SK-N-SH (cell line): ENCODE measurements around the gene PLA2G4B. TPM values are rescaled to one million over a fixed set of nuclear protein-coding genes. Genes with fewer than 3 reads are reported as not detected.

Source experiments
- CTCF ChIA-PET: fragments of 300-600, 350-600 bp; formaldehyde crosslinking; extraction: SDS; loops from one replicate; lab custom pipeline; 2021; lab: Yijun Ruan, JAX
- POLR2A ChIA-PET: fragments of 350-600 bp; sonication (Branson Sonifier 250); formaldehyde crosslinking; extraction: SDS; loops from one replicate; lab custom pipeline; 2020; ENCODE audit warnings: antibody characterized with exemption, inconsistent platforms; lab: Yijun Ruan, JAX
- DNase-seq: peaks from one replicate; pipeline ENCODE4 v3.0.0; 2012
- H2AFZ ChIP-seq: fragments of 200-600 bp; sonication (generic); 2 replicates; pipeline ENCODE4 v1.8.1; 2016; ENCODE audit warnings: antibody characterized with exemption, mild to moderate bottlenecking, low read depth
- H3F3A ChIP-seq: fragments of 200-600 bp; sonication (generic); replicated peaks from 2 replicates; pipeline ENCODE3; 2016; ENCODE audit warnings: antibody characterized with exemption, mild to moderate bottlenecking; ENCODE audit not compliant: insufficient read depth
- H3K27ac ChIP-seq, 2 experiments: fragments of 200-500 bp in 1 of 2; fragments of 200-600 bp in 1 of 2; sonication (Bioruptor generic) in 1 of 2; sonication (generic), shearing (Covaris generic) in 1 of 2; 2 replicates each; pipeline versions ENCODE4 v1.5.1 to v1.6.1; 2014 to 2016; ENCODE audit warnings: low read depth in 2 of 2, inconsistent platforms in 1 of 2, low read length in 1 of 2, mild to moderate bottlenecking in 1 of 2, mixed read lengths in 1 of 2
- H3K27me3 ChIP-seq: fragments of 200-600 bp; sonication (generic), shearing (Covaris generic); 2 replicates; pipeline ENCODE4 v1.6.1; 2016; ENCODE audit warnings: mixed run types; ENCODE audit not compliant: insufficient read depth
- H3K36me3 ChIP-seq, 2 experiments: fragments of 200-500 bp in 1 of 2; fragments of 200-600 bp in 1 of 2; sonication (Bioruptor generic) in 1 of 2; sonication (generic) in 1 of 2; replicated peaks in 1 of 2; 2 replicates each; pipeline versions ENCODE3 to v1.5.1; 2014 to 2016; ENCODE audit warnings: low read length in 1 of 2, mild to moderate bottlenecking in 1 of 2; ENCODE audit not compliant: insufficient read depth in 2 of 2, control insufficient read depth in 1 of 2
- H3K4me1 ChIP-seq, 2 experiments: fragments of 200-500 bp in 1 of 2; fragments of 200-600 bp in 1 of 2; sonication (Bioruptor generic) in 1 of 2; sonication (generic), shearing (Covaris generic) in 1 of 2; 2 replicates each; pipeline versions ENCODE4 v1.5.1 to v1.6.1; 2014 to 2016; ENCODE audit warnings: low read depth in 1 of 2, low read length in 1 of 2, mixed run types in 1 of 2; ENCODE audit not compliant: insufficient read depth in 2 of 2, control insufficient read depth in 1 of 2
- H3K4me2 ChIP-seq: fragments of 200-600 bp; sonication (generic), shearing (Covaris generic); 2 replicates; pipeline ENCODE4 v1.6.1; 2017; ENCODE audit warnings: mixed run types
- H3K4me3 ChIP-seq, 2 experiments: fragments of 200-500 bp in 1 of 2; fragments of 200-600 bp in 1 of 2; sonication (Bioruptor generic) in 1 of 2; sonication (generic), shearing (Covaris generic) in 1 of 2; 2 replicates each; pipeline versions ENCODE4 v1.5.1 to v1.8.1; 2014 to 2016; ENCODE audit warnings: low read depth in 2 of 2, inconsistent platforms in 1 of 2, low read length in 1 of 2, mild to moderate bottlenecking in 1 of 2, mixed read lengths in 1 of 2, moderate library complexity in 1 of 2
- H3K79me2 ChIP-seq: fragments of 200-600 bp; sonication (generic); 2 replicates; pipeline ENCODE4 v1.8.1; 2017; ENCODE audit warnings: mild to moderate bottlenecking; ENCODE audit not compliant: insufficient read depth
- H3K9ac ChIP-seq: fragments of 200-600 bp; sonication (generic); 2 replicates; pipeline ENCODE4 v1.6.1; 2017; ENCODE audit warnings: mixed run types
- H3K9me2 ChIP-seq: fragments of 200-600 bp; sonication (generic); 2 replicates; pipeline ENCODE4 v1.6.1; 2017; ENCODE audit warnings: mixed run types
- H3K9me3 ChIP-seq: fragments of 200-600 bp; sonication (generic); 2 replicates; pipeline ENCODE4 v1.6.1; 2017; ENCODE audit warnings: mixed run types, mild to moderate bottlenecking, moderate library complexity
- H4K20me1 ChIP-seq: fragments of 200-600 bp; sonication (generic); 2 replicates; pipeline ENCODE4 v1.6.1; 2017; ENCODE audit warnings: mild to moderate bottlenecking, mixed run types; ENCODE audit not compliant: insufficient read depth
- CHD2 ChIP-seq: fragments of 150-350 bp; IDR thresholded peaks from 2 replicates; pipeline ENCODE4 v1.6.1; 2018; ENCODE audit warnings: low read length; ENCODE audit not compliant: partially characterized antibody
- ELF1 ChIP-seq: IDR thresholded peaks from 2 replicates; pipeline ENCODE4 v1.4.0; 2012
- EP300 ChIP-seq, 2 experiments: IDR thresholded peaks; 2 replicates each; pipeline versions ENCODE4 v1.4.0 to v1.6.1; 2012; ENCODE audit warnings: borderline replicate concordance in 1 of 2, low read depth in 1 of 2, low read length in 1 of 2
- GABPA ChIP-seq: IDR thresholded peaks from 2 replicates; pipeline ENCODE4 v1.4.0; 2012; ENCODE audit warnings: low read depth, mild to moderate bottlenecking
- MXI1 ChIP-seq: IDR thresholded peaks from 2 replicates; pipeline ENCODE4 v1.6.1; 2012; ENCODE audit warnings: mild to moderate bottlenecking, low read depth, low read length, improper control_type of control experiment
- NFIC ChIP-seq: IDR thresholded peaks from 2 replicates; pipeline ENCODE4 v1.4.0; 2012; ENCODE audit warnings: borderline replicate concordance
- NRF1 ChIP-seq: IDR thresholded peaks from 2 replicates; pipeline ENCODE4 v1.6.1; 2012; ENCODE audit warnings: low read depth, mild to moderate bottlenecking, low read length
- POLR2AphosphoS5 ChIP-seq: IDR thresholded peaks from 2 replicates; pipeline ENCODE4 v1.6.1; 2012; ENCODE audit warnings: low read depth, low read length
- RCOR1 ChIP-seq: fragments of 150-350 bp; IDR thresholded peaks from 2 replicates; pipeline ENCODE4 v1.6.1; 2017; ENCODE audit warnings: antibody characterized with exemption, low read length
- RFX5 ChIP-seq: IDR thresholded peaks from 2 replicates; pipeline ENCODE4 v1.6.1; 2012; ENCODE audit warnings: mild to moderate bottlenecking, improper control_type of control experiment, low read length
- SIN3A ChIP-seq: IDR thresholded peaks from 2 replicates; pipeline ENCODE4 v1.6.1; 2012; ENCODE audit warnings: low read depth, mild to moderate bottlenecking, low read length, moderate library complexity, borderline replicate concordance
- SMC3 ChIP-seq: IDR thresholded peaks from 2 replicates; pipeline ENCODE4 v1.6.1; 2012; ENCODE audit warnings: low read depth, low read length, improper control_type of control experiment
- TCF12 ChIP-seq: IDR thresholded peaks from 2 replicates; pipeline ENCODE4 v1.4.0; 2012
- TEAD4 ChIP-seq: IDR thresholded peaks from 2 replicates; pipeline ENCODE4 v1.4.0; 2012; ENCODE audit warnings: mild to moderate bottlenecking, borderline replicate concordance; ENCODE audit not compliant: insufficient read depth
- WGBS: methylation state at CpG from one replicate; pipeline ENCODE4 v1.1.6; 2017; ENCODE audit warnings: low lambda C conversion rate; 5-methylcytosine and 5-hydroxymethylcytosine counted together
- polyA plus RNA-seq, 3 experiments: library from polyadenylated mRNA; depleted of rRNA; stranded (reverse); fragments of >200 nt; gene quantifications; 2 replicates each; pipeline ENCODE4 v1.2.3, GENCODE V29; 2012
- TF ChIP-seq, protein P1 (sequence below): IDR thresholded peaks from 2 replicates; pipeline ENCODE4 v1.6.1; 2012; ENCODE audit warnings: mild to moderate bottlenecking, low read depth, low read length, moderate library complexity
- TF ChIP-seq, protein P2 (sequence below): IDR thresholded peaks from 2 replicates; pipeline ENCODE4; 2012
- TF ChIP-seq, protein P3 (sequence below): IDR thresholded peaks from 2 replicates; pipeline ENCODE4 v1.4.0; 2012; ENCODE audit warnings: low read depth

The PLA2G4B gene
- polyA plus RNA-seq, 1 of the 3 experiments (the other 2 are of a cell fraction), result 5.3 TPM

DNA sequence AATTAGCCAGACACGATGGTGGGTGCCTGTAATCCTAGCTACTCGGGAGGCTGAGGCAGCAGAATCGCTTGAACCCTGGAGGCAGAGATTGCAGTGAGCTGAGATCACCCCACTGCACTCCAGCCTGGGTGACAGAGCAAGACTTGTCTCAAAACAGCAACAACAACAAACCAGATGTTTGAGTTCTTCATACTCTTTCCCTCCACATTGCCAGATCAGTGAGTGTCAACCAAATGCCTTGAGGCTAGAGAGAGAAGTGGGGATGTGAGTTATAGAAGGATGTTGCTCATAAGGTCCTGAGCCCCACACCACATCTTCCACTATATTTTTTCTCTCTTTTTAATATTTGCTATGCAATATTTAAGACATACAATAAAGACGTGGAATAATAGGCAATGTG, 44.6 kb upstream of the PLA2G4B start:
- Histone ChIP-seq H2AFZ (no peak overlapping the region), H3K4me2 (no peak overlapping the region), H3K4me3 (no peak overlapping the region), H3K79me2 (peaks cover 47% of the 10 kb centered on the region), H3K9ac (no peak overlapping the region), H3K27me3 (no peaks in the 10 kb centered on the region), H3K27ac (no peak overlapping the region), H3K4me1 (peaks cover 31 to 51% of the 10 kb centered on the region in 2 experiments), H3K9me2 (no peaks in the 10 kb centered on the region), H3F3A (no peaks in the 10 kb centered on the region), H4K20me1 (no peaks in the 10 kb centered on the region), H3K36me3 (no peaks in the 10 kb centered on the region), H3K9me3 (no peaks in the 10 kb centered on the region)
- TF ChIP-seq NFIC (no peak), POLR2AphosphoS5 (no peak), SMC3 (no peak)
- TF ChIP-seq, protein P1, sequence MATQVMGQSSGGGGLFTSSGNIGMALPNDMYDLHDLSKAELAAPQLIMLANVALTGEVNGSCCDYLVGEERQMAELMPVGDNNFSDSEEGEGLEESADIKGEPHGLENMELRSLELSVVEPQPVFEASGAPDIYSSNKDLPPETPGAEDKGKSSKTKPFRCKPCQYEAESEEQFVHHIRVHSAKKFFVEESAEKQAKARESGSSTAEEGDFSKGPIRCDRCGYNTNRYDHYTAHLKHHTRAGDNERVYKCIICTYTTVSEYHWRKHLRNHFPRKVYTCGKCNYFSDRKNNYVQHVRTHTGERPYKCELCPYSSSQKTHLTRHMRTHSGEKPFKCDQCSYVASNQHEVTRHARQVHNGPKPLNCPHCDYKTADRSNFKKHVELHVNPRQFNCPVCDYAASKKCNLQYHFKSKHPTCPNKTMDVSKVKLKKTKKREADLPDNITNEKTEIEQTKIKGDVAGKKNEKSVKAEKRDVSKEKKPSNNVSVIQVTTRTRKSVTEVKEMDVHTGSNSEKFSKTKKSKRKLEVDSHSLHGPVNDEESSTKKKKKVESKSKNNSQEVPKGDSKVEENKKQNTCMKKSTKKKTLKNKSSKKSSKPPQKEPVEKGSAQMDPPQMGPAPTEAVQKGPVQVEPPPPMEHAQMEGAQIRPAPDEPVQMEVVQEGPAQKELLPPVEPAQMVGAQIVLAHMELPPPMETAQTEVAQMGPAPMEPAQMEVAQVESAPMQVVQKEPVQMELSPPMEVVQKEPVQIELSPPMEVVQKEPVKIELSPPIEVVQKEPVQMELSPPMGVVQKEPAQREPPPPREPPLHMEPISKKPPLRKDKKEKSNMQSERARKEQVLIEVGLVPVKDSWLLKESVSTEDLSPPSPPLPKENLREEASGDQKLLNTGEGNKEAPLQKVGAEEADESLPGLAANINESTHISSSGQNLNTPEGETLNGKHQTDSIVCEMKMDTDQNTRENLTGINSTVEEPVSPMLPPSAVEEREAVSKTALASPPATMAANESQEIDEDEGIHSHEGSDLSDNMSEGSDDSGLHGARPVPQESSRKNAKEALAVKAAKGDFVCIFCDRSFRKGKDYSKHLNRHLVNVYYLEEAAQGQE, result no peak
- POLR2A ChIA-PET, result no interaction called here
- CTCF ChIA-PET, result interaction anchor here (1.0 to 6.4 kb wide), 7 partner anchors 11 to 22 kb away, joined by 3 to 36 read pairs (median 4); no protein-coding TSS in a partner anchor
- DNase-seq, result no peak
- WGBS, result 86% methylated on average over 4 of the region's 4 CpGs

DNA sequence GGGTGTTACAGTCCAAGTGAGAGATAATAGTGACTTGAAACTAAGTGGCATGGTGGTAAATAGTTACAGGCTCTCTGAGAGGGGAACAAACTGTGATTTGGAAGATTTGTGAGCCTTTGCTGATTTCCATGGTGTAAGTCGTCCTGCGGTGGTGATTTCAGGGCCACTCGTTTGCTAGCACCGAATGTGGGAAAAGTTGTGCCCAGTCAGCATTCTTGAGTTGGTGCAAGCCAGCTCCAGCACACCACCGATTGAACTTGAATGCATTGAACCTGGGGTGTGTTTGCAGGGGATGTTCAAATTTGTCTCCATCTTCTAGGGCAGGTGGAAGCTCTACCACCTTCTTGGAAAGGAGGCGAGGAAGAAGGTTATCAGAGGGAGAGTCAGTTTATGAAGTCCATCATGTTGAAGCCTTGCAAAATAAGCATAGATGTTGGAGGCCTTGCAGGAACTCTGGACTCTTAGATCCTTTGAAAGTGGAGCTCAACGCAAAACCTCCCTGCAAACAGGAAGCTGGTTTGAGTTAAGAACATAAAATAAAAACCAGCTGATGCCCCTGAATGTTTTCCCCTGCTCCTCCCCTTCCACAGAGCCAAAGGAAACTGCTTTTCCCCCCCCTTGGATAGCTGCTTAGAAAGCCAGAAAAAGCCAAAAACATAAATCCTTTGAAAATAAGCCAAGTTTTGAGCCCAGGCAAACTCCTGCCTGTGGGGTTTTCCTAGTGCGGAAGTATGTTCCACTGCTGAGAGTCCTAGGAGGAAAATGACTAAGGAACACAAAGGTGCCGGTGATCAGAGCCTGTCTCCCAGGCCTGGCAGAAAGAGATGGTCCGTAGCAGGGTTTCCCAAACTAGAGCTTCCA, 42.4 kb upstream of the PLA2G4B start:
- no peaks in the 10 kb centered on the region for H4K20me1 ChIP-seq
- H3K27me3 ChIP-seq, result no peaks in the 10 kb centered on the region
- peak overlapping the region; percentile 60 for H3K4me2 ChIP-seq
- no peak overlapping the region; the same call in 1 of the 2 replicates for H3K9ac ChIP-seq
- peak overlapping the region; percentile 74 to 77 for H3K27ac ChIP-seq
- ChIA-PET CTCF (interaction anchor here (1.2 to 6.4 kb wide), 3 partner anchors 16 to 238 kb away, joined by 3 to 36 read pairs (median 4); no protein-coding TSS in a partner anchor), POLR2A (interaction anchor here (0.8 to 1.1 kb wide), 2 partner anchors 22 to 339 kb away, joined by 3 read pairs; partner anchors contain the start of gene MAPKBP1)
- no peaks in the 10 kb centered on the region for H3F3A ChIP-seq
- no peaks in the 10 kb centered on the region for H3K9me3 ChIP-seq
- 68% methylated on average over 10 of the region's 10 CpGs for WGBS
- peak; percentile 42 for DNase-seq
- 0 out of 4 replicates have a peak overlapping the region, but pooled peaks of 1 of the 2 experiments have one; percentile 14 for H3K4me3 ChIP-seq
- H2AFZ ChIP-seq, result peak overlapping the region; percentile 64
- H3K9me2 ChIP-seq, result no peaks in the 10 kb centered on the region
- peaks cover 23 to 35% of the 10 kb centered on the region in 2 experiments for H3K4me1 ChIP-seq
- peaks cover 43% of the 10 kb centered on the region for H3K79me2 ChIP-seq
- peaks cover 0 to 10% of the 10 kb centered on the region in 2 experiments for H3K36me3 ChIP-seq
- TF ChIP-seq RFX5 (no peak), ELF1 (0 out of 2 replicates have a peak, but pooled peaks have one; percentile 37), RCOR1 (0 out of 2 replicates have a peak, but pooled peaks have one; percentile 9), NFIC (peak; percentile 51), CHD2 (peak; percentile 9), GABPA (peak; percentile 14; the same call in 1 of the 2 replicates), TCF12 (peak; percentile 84), TEAD4 (no peak), NRF1 (no peak), EP300 (IDR thresholded peaks at IDR 0.05; ENCODE audit: borderline replicate concordance in 1 of 2, low read depth in 1 of 2, low read length in 1 of 2) (no peak), MXI1 (no peak), SIN3A (no peak)
- TF ChIP-seq, protein P2, sequence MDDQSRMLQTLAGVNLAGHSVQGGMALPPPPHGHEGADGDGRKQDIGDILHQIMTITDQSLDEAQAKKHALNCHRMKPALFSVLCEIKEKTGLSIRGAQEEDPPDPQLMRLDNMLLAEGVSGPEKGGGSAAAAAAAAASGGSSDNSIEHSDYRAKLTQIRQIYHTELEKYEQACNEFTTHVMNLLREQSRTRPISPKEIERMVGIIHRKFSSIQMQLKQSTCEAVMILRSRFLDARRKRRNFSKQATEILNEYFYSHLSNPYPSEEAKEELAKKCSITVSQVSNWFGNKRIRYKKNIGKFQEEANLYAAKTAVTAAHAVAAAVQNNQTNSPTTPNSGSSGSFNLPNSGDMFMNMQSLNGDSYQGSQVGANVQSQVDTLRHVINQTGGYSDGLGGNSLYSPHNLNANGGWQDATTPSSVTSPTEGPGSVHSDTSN, result peak; percentile 26; the same call in 1 of the 2 replicates
- TF ChIP-seq, protein P3, sequence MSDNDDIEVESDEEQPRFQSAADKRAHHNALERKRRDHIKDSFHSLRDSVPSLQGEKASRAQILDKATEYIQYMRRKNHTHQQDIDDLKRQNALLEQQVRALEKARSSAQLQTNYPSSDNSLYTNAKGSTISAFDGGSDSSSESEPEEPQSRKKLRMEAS, result no peak
- TF ChIP-seq, protein P1, result no peak
